Adipocyte (in vitro differentiated cells): ENCODE measurements around the gene CRYAB.

Source experiments
- DNase-seq: peaks from one replicate; pipeline ENCODE4 v3.0.0-alpha.2; 2015; ENCODE audit warnings: low read depth
- H3K27me3 ChIP-seq: replicated peaks from 2 replicates; pipeline ENCODE4 v1.7.0; 2013; ENCODE audit warnings: mild to moderate bottlenecking, low read length, moderate library complexity; ENCODE audit not compliant: control insufficient read depth, insufficient read depth
- H3K36me3 ChIP-seq: 2 replicates; pipeline ENCODE4 v1.7.0; 2013; ENCODE audit warnings: low read length, mild to moderate bottlenecking, moderate library complexity; ENCODE audit not compliant: control insufficient read depth, insufficient read depth, severe bottlenecking
- H3K4me1 ChIP-seq: 2 replicates; pipeline ENCODE4 v1.7.0; 2013; ENCODE audit warnings: mild to moderate bottlenecking, low read length, moderate library complexity; ENCODE audit not compliant: control insufficient read depth, insufficient read depth
- H3K4me3 ChIP-seq: 2 replicates; pipeline ENCODE4 v1.7.0; 2013; ENCODE audit warnings: mild to moderate bottlenecking, low read length, moderate library complexity
- H3K9ac ChIP-seq: 2 replicates; pipeline ENCODE4 v1.7.0; 2013; ENCODE audit warnings: mild to moderate bottlenecking, low read length, moderate library complexity
- H3K9me3 ChIP-seq: 2 replicates; pipeline ENCODE4 v1.7.0; 2013; ENCODE audit warnings: mild to moderate bottlenecking, low read length, moderate library complexity; ENCODE audit not compliant: control insufficient read depth

CRYAB gene

GRCh38 chr11:111917788-111918187, 6.2 kb upstream of the CRYAB start:
- no peaks in the 10 kb centered on the region for H3K27me3 ChIP-seq
- H3K36me3 ChIP-seq, result no peaks in the 10 kb centered on the region
- DNase-seq, result no peak
- H3K9ac ChIP-seq, result no peak overlapping the region
- peaks cover 50% of the 10 kb centered on the region for H3K4me1 ChIP-seq
- no peaks in the 10 kb centered on the region for H3K9me3 ChIP-seq
- no peak overlapping the region for H3K4me3 ChIP-seq

- no peaks in the 10 kb centered on the region for H3K9me3 ChIP-seq
- no peaks in the 10 kb centered on the region for H3K27me3 ChIP-seq
- DNase-seq, result no peak
- no peaks in the 10 kb centered on the region for H3K36me3 ChIP-seq
- peaks cover 46% of the 10 kb centered on the region for H3K4me1 ChIP-seq
- no peak overlapping the region for H3K4me3 ChIP-seq
- no peak overlapping the region for H3K9ac ChIP-seq
Measured at GRCh38 chr11:111917312-111917711, 5.7 kb upstream of the CRYAB start.

- Histone ChIP-seq H3K36me3 (no peaks in the 10 kb centered on the region), H3K4me1 (peaks cover 44% of the 10 kb centered on the region)
- no peak for DNase-seq
Measured at GRCh38 chr11:111916768-111917167, 5.2 kb upstream of the CRYAB start.

GRCh38 chr11:111913997-111914396, 2.4 kb upstream of the CRYAB start:
- Histone ChIP-seq H3K27me3 (no peaks in the 10 kb centered on the region), H3K9me3 (no peaks in the 10 kb centered on the region), H3K36me3 (peaks cover 9% of the 10 kb centered on the region), H3K9ac (peak overlapping the region; percentile 99), H3K4me3 (peak overlapping the region; percentile 84), H3K4me1 (peaks cover 59% of the 10 kb centered on the region)
- DNase-seq, result peak; percentile 58

More at GRCh38 chr11:111916768-111917167, 5.2 kb upstream of the CRYAB start:
- H3K27me3 ChIP-seq, result no peaks in the 10 kb centered on the region
- no peak overlapping the region for H3K9ac ChIP-seq
- no peak overlapping the region for H3K4me3 ChIP-seq
- H3K9me3 ChIP-seq, result no peaks in the 10 kb centered on the region

GRCh38 chr11:111913031-111913861, 1.7 kb upstream of the CRYAB start:
- peak overlapping the region; percentile 84 for H3K4me3 ChIP-seq
- DNase-seq, result no peak
- H3K4me1 ChIP-seq, result peaks cover 58% of the 10 kb centered on the region
- no peaks in the 10 kb centered on the region for H3K9me3 ChIP-seq
- H3K27me3 ChIP-seq, result no peaks in the 10 kb centered on the region
- peak overlapping the region; percentile 99 for H3K9ac ChIP-seq
- peaks cover 17% of the 10 kb centered on the region for H3K36me3 ChIP-seq

GRCh38 chr11:111912535-111912934, 965 bp upstream of the CRYAB start, which contains the start of gene HSPB2:
TSS of gene HSPB2 (plus strand) at chr11:111912734. CDS start at chr11:111912830, 96 bp downstream.
- Histone ChIP-seq H3K27me3 (no peaks in the 10 kb centered on the region), H3K9ac (peak within 1 kb of the TSS; percentile 99), H3K4me3 (peak within 1 kb of the TSS; percentile 84), H3K36me3 (peaks cover 21% of the 10 kb centered on the region), H3K9me3 (no peaks in the 10 kb centered on the region), H3K4me1 (peaks cover 65% of the 10 kb centered on the region)
- no peak for DNase-seq

- H3K27me3 ChIP-seq, result no peaks in the 10 kb centered on the region
- peaks cover 68% of the 10 kb centered on the region for H3K4me1 ChIP-seq
- peak overlapping the region; percentile 99 for H3K9ac ChIP-seq
- DNase-seq, result peak; percentile 44
- peaks cover 21% of the 10 kb centered on the region for H3K36me3 ChIP-seq
- H3K4me3 ChIP-seq, result peak overlapping the region; percentile 84
- H3K9me3 ChIP-seq, result no peaks in the 10 kb centered on the region
Measured at GRCh38 chr11:111910676-111911562, 651 bp downstream of the CRYAB start.

GRCh38 chr11:111909378-111909777, 2.2 kb downstream of the CRYAB start:
- peak overlapping the region; percentile 99 for H3K9ac ChIP-seq
- no peaks in the 10 kb centered on the region for H3K9me3 ChIP-seq
- DNase-seq, result no peak
- peaks cover 21% of the 10 kb centered on the region for H3K36me3 ChIP-seq
- H3K4me3 ChIP-seq, result peak overlapping the region; percentile 84
- no peaks in the 10 kb centered on the region for H3K27me3 ChIP-seq
- H3K4me1 ChIP-seq, result peaks cover 58% of the 10 kb centered on the region

GRCh38 chr11:111908639-111909305, 2.8 kb downstream of the CRYAB start:
- Histone ChIP-seq H3K36me3 (peaks cover 21% of the 10 kb centered on the region), H3K9me3 (no peaks in the 10 kb centered on the region), H3K4me3 (peak overlapping the region; percentile 84), H3K4me1 (peaks cover 54% of the 10 kb centered on the region), H3K9ac (peak overlapping the region; percentile 99), H3K27me3 (no peaks in the 10 kb centered on the region)
- no peak for DNase-seq

- DNase-seq, result peak; percentile 8
- Histone ChIP-seq H3K4me1 (peaks cover 43% of the 10 kb centered on the region), H3K4me3 (no peak overlapping the region), H3K9me3 (no peaks in the 10 kb centered on the region), H3K27me3 (no peaks in the 10 kb centered on the region), H3K36me3 (peaks cover 21% of the 10 kb centered on the region), H3K9ac (no peak overlapping the region)
Measured at GRCh38 chr11:111906680-111907079, 4.9 kb downstream of the CRYAB start.

GRCh38 chr11:111905411-111905810, 6.2 kb downstream of the CRYAB start:
- DNase-seq, result peak; percentile 67
- no peaks in the 10 kb centered on the region for H3K9me3 ChIP-seq
- H3K4me1 ChIP-seq, result peaks cover 31% of the 10 kb centered on the region
- H3K27me3 ChIP-seq, result no peaks in the 10 kb centered on the region
- H3K4me3 ChIP-seq, result no peak overlapping the region
- no peak overlapping the region for H3K9ac ChIP-seq
- H3K36me3 ChIP-seq, result peaks cover 20% of the 10 kb centered on the region
